ENCODE data around the gene ZCCHC14. TPM values are rescaled to one million over a fixed set of nuclear protein-coding genes. Genes with fewer than 3 reads are reported as not detected.
"Not testable (repeated sequence)": the region's sequence is repeated elsewhere in the genome, so short reads cannot be mapped to it uniquely, and the experiment has no call there.

The ZCCHC14 gene
- total RNA-seq, 4 donors from 2014 or later, result 21.8 to 64.0 (median 28.8) TPM

DNA sequence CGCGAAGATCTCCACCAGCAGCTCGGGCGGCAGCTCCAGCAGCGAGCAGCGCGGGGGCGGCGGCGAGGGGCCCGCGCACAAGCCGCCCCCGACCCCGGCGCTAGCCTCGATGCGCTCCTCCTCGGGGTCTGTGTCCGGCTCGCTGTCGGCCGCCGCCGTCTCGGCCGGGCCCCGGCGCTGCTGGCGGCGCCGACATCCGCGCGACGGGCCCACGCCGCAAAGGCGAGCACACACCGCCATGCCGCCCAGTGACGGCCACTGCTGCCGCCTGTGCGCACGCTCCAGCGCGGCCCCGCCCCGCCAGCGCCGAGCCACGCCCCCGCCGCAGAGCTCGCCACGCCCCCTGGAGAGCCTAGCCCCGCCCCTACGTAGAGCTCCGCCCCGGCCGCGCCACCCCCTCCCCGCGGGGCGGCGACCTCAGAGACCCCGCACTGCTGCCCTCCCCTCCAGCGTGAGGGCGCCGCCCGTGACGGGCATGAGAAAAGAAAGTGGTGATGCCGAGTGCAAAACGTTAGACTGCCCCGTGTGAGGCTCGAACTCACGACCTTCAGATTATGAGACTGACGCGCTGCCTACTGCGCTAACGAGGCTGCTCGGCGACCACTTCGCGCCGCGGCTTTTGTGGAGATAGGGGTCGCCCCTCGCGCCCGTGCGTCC, 109.2 kb downstream of the ZCCHC14 start, which contains the start of gene FBXO31:
Gene FBXO31, minus strand, starts transcription at position 272 of the 657 bp plus-strand sequence. Its CDS starts 32 bp downstream, at position 240.
- H3K4me1 ChIP-seq, result peaks cover 65% of the 10 kb centered on the region
- H3K9me3 ChIP-seq, result no peaks in the 10 kb centered on the region
- DNase-seq (ENCODE audit: low spot score in 2 of 2), result peak; percentile 88 to 91
- TF ChIP-seq POLR2A (IDR thresholded peaks at IDR 0.05) (peak; percentile 36 to 94), POLR2AphosphoS5 (IDR thresholded peaks at IDR 0.05) (peak in 2 of 3 donors; percentile 85 to 93), EP300 (IDR thresholded peaks at IDR 0.05) (no peak)
- peak within 1 kb of the TSS; percentile 84 for H3K4me3 ChIP-seq
- H3K27ac ChIP-seq, result peak within 1 kb of the TSS; percentile 94
- no peaks in the 10 kb centered on the region for H3K36me3 ChIP-seq
- H3K27me3 ChIP-seq, result no peaks in the 10 kb centered on the region
- 1% methylated on average over 18 of the region's 92 CpGs for WGBS

DNA sequence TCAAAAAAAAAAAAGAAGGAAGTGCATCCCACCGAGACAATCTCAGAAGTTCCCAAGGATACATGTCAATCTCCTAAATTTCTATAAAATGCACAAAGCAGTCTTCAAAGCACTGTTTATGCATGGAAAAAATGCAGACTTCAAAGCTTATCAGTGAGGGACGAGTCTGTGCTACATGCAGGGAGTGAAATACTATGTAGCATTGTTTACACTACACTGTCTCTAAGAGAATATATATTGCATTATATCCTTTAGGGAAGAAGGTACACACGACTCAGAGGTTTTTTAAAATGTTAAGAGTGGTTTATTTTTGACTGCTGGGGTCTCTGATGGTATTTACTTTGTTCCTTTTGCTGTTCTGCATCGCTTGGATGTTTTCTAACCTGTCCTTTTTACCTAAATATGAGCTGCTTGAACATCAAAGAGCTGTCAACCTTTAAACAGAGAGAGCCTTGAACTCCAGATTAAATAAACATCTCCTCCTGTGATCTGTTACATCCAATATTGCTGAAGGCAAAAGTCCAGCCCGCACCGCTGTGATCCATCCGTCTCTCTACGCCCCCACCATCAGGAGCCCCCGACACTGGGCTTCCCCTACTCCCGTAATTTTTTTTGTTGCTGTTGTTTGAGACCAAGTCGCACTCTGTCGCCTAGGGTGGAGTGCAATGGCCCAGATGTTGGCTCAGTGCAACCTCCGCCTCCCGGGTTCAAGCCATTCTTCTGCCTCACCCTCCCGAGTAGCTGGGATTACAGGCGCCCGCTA, 110.6 kb downstream of the ZCCHC14 start:
- WGBS, result 12% methylated on average over 17 of the region's 17 CpGs
- DNase-seq (ENCODE audit: low spot score in 2 of 2), result no peak
- H3K4me1 ChIP-seq, result peaks cover 53% of the 10 kb centered on the region

DNA sequence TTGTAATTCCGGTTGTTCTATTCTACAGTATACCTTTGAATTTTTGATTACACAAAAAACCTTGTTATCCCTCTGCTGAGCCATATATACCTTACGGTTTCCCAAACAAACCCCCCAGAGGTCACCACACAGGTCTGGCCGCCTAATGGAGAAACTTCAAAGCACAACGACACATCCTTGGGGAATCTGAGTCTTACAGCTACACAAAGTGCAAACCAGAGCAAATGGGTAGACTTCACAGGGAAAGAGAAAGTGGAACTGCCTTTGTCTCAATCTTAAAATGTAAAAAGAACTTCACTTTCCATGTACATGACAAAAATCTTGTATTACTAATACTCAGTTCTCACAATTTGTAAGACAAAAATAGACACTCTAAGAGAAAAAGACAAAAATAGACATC, 111.9 kb downstream of the ZCCHC14 start:
- no peak for DNase-seq (ENCODE audit: low spot score in 2 of 2)
- H3K27me3 ChIP-seq, result no peaks in the 10 kb centered on the region
- WGBS, result 46% methylated on average over 4 of the region's 4 CpGs
- H3K36me3 ChIP-seq, result no peaks in the 10 kb centered on the region
- H3K4me3 ChIP-seq, result peak overlapping the region; percentile 84
- no peak for TF ChIP-seq EP300 (IDR thresholded peaks at IDR 0.05)
- TF ChIP-seq POLR2AphosphoS5 (IDR thresholded peaks at IDR 0.05), result no peak
- TF ChIP-seq POLR2A (IDR thresholded peaks at IDR 0.05), result no peak
- TF ChIP-seq, protein P1, sequence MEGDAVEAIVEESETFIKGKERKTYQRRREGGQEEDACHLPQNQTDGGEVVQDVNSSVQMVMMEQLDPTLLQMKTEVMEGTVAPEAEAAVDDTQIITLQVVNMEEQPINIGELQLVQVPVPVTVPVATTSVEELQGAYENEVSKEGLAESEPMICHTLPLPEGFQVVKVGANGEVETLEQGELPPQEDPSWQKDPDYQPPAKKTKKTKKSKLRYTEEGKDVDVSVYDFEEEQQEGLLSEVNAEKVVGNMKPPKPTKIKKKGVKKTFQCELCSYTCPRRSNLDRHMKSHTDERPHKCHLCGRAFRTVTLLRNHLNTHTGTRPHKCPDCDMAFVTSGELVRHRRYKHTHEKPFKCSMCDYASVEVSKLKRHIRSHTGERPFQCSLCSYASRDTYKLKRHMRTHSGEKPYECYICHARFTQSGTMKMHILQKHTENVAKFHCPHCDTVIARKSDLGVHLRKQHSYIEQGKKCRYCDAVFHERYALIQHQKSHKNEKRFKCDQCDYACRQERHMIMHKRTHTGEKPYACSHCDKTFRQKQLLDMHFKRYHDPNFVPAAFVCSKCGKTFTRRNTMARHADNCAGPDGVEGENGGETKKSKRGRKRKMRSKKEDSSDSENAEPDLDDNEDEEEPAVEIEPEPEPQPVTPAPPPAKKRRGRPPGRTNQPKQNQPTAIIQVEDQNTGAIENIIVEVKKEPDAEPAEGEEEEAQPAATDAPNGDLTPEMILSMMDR (IDR thresholded peaks at IDR 0.05), result no peak
- no peaks in the 10 kb centered on the region for H3K9me3 ChIP-seq
- peaks cover 56% of the 10 kb centered on the region for H3K4me1 ChIP-seq
- H3K27ac ChIP-seq, result peak overlapping the region; percentile 18

More for the DNA sequence above, 110.6 kb downstream of the ZCCHC14 start:
- H3K4me3 ChIP-seq, result peak overlapping the region; percentile 84
- H3K36me3 ChIP-seq, result no peaks in the 10 kb centered on the region
- TF ChIP-seq POLR2AphosphoS5 (IDR thresholded peaks at IDR 0.05), result no peak
- TF ChIP-seq POLR2A (IDR thresholded peaks at IDR 0.05), result no peak
- TF ChIP-seq, protein P1 (IDR thresholded peaks at IDR 0.05), result no peak
- no peak for TF ChIP-seq EP300 (IDR thresholded peaks at IDR 0.05)
- no peaks in the 10 kb centered on the region for H3K9me3 ChIP-seq
- H3K27ac ChIP-seq, result peak overlapping the region; percentile 94
- H3K27me3 ChIP-seq, result no peaks in the 10 kb centered on the region

DNA sequence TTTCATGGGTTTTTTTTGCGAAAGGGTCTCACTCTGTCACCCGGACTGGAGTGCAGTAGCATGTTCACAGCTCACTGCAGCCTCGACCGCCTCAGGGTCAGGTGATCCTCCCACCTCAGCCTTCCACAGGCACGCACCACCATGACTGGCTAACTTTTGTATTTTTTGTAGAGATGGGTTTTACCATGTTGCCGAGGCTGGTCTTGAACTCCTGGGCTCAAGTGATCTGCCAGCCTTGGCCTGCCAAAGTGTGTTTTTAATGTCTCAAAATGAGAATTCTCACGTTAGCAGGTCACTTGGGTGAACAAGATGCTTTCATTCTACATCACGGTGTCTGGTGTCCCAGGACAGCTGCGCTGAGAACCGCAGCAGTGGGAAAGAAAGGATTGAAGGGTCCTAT, 112.4 kb downstream of the ZCCHC14 start:
- no peak for DNase-seq (ENCODE audit: low spot score in 2 of 2)
- WGBS, result 82% methylated on average over 10 of the region's 10 CpGs
- TF ChIP-seq POLR2A (IDR thresholded peaks at IDR 0.05), result no peak
- TF ChIP-seq, protein P1 (IDR thresholded peaks at IDR 0.05), result no peak
- TF ChIP-seq POLR2AphosphoS5 (IDR thresholded peaks at IDR 0.05), result no peak
- TF ChIP-seq EP300 (IDR thresholded peaks at IDR 0.05), result no peak
- Histone ChIP-seq H3K9me3 (no peaks in the 10 kb centered on the region), H3K27ac (peak overlapping the region; percentile 18), H3K27me3 (no peaks in the 10 kb centered on the region), H3K36me3 (no peaks in the 10 kb centered on the region), H3K4me3 (peak overlapping the region; percentile 84), H3K4me1 (peaks cover 60% of the 10 kb centered on the region)

DNA sequence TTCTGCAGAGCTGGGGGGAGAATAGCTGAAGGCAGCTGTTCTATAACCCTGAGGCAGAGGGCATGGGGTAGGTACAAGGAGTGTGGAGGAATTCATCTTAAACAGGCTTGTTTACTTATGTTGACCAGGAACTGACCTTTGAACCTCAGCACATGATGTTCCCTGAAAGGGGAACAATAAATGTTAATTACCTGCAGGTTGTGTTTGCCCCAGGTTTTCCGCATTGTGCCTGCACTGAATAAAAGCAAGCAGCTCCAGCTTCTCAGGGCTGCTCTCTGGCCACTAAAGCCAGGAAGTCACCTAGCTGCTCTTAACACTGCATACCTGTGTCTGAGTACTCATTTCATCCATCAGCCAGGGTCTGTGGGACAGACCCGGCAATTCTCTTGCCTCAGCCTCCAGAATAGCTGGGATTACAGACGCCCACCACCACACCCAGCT, 113.5 kb downstream of the ZCCHC14 start:
- not testable (repeated sequence) for DNase-seq (ENCODE audit: low spot score in 2 of 2); H3K36me3 ChIP-seq; H3K9me3 ChIP-seq; H3K4me3 ChIP-seq; H3K27ac ChIP-seq; H3K27me3 ChIP-seq
- WGBS, result 73% methylated on average over 3 of the region's 3 CpGs
- peaks cover 62% of the 10 kb centered on the region for H3K4me1 ChIP-seq

DNA sequence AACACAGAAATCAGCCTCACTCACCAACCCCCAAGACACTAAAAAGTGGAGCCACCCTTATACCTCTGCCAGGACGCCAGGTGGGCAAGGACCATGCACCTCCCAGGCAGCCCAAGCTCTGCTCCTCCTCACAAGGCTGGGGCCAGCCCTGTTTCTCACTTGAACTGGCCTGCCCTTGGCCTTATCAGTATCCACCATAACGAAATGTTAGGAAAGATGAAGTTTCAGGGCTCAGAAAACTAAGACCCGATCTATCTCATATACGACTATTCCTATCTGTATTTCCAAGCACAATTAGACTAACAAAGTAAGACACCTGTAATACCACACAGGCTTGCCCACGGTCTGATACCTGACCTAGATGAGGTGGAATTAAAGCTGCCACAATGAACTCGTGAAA, 116.2 kb downstream of the ZCCHC14 start:
- WGBS, result 91% methylated on average over 6 of the region's 6 CpGs
- Histone ChIP-seq H3K27me3 (no peaks in the 10 kb centered on the region), H3K4me1 (peaks cover 49% of the 10 kb centered on the region), H3K9me3 (no peaks in the 10 kb centered on the region), H3K36me3 (no peaks in the 10 kb centered on the region), H3K4me3 (no peak overlapping the region), H3K27ac (no peak overlapping the region)
- TF ChIP-seq POLR2AphosphoS5 (IDR thresholded peaks at IDR 0.05), result no peak
- TF ChIP-seq, protein P1 (IDR thresholded peaks at IDR 0.05), result no peak
- no peak for TF ChIP-seq POLR2A (IDR thresholded peaks at IDR 0.05)
- TF ChIP-seq EP300 (IDR thresholded peaks at IDR 0.05), result no peak
- no peak for DNase-seq (ENCODE audit: low spot score in 2 of 2)
